Measurements from ENCODE around the gene MRPL36.

Gene MRPL36

DNA sequence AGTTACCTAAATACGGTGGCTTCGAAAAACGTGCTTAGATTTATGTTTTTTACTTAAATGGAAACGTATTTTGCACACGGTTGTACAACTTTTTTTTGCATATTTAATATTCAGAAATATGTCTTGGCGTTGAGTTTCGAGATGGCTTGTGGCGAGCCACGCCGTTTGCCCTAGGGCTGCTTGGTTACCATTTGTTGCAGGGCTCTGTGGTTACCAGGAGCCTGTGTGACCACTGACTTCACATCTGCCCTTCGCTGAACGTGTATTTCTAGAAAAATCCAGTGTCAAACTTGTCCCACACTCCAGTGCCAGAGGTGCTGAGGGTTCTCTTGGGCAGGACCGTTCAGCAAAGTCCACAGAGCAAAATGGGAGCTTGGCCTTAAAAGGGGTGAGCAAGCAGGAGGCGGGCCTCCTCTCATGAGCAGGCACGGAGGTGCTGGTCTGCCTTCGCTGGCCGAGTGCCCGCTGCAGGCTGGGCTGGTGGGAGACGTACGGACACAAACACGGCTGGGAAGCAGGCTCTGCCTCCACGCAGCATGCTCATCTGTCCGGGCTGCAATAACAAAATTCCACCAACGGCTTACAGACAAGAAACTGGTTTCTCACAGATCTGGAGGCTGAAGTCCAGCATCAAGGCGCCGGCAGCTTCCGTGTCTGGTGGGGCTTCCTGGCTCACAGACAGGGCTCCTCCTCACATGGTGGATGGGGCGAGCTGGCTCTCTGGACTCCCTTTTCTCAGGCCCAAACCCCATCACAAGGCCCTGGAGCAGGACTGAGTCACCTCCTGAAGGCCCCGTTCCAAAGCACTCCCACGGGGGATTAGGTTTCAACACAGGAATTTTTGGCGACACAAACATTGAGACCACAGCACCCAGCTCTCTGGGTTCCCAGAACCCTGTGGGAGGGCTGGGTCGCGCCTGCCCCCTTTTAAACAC is 5.4 kb downstream of the MRPL36 start:
- H4K20me1 ChIP-seq (ENCODE audit: insufficient read depth, low read length) = no peaks in the 10 kb centered on the region
- no peaks in the 10 kb centered on the region for H3K9me2 ChIP-seq (replicated peaks; ENCODE audit: insufficient read depth, low read length)
- peak overlapping the region; percentile 94 for H3K4me2 ChIP-seq (ENCODE audit: low read depth, low read length)
- peaks cover 21% of the 10 kb centered on the region for H3K4me1 ChIP-seq (ENCODE audit: low read length)
- 0 out of 2 replicates have a peak overlapping the region, but pooled peaks have one; percentile 62 for H3K9ac ChIP-seq (ENCODE audit: low read length)
- H3K27ac ChIP-seq (ENCODE audit: low read length) = peak overlapping the region; percentile 94
- H3K79me2 ChIP-seq (ENCODE audit: low read length) = peaks cover 26% of the 10 kb centered on the region
- H2AFZ ChIP-seq (ENCODE audit: low read length) = no peak overlapping the region
- TF ChIP-seq EZH2 (optimal IDR thresholded peaks at IDR 0.05; ENCODE audit: low read depth, low read length) (no peak), EZH2phosphoT487 (IDR thresholded peaks at IDR 0.05; ENCODE audit: low read length) (no peak)
- TF ChIP-seq, protein P1, sequence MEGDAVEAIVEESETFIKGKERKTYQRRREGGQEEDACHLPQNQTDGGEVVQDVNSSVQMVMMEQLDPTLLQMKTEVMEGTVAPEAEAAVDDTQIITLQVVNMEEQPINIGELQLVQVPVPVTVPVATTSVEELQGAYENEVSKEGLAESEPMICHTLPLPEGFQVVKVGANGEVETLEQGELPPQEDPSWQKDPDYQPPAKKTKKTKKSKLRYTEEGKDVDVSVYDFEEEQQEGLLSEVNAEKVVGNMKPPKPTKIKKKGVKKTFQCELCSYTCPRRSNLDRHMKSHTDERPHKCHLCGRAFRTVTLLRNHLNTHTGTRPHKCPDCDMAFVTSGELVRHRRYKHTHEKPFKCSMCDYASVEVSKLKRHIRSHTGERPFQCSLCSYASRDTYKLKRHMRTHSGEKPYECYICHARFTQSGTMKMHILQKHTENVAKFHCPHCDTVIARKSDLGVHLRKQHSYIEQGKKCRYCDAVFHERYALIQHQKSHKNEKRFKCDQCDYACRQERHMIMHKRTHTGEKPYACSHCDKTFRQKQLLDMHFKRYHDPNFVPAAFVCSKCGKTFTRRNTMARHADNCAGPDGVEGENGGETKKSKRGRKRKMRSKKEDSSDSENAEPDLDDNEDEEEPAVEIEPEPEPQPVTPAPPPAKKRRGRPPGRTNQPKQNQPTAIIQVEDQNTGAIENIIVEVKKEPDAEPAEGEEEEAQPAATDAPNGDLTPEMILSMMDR (IDR thresholded peaks at IDR 0.05; ENCODE audit: low read length) = no peak
- peak overlapping the region; percentile 51; the same call in 1 of the 2 replicates for H3K4me3 ChIP-seq (ENCODE audit: low read length)
- H3F3A ChIP-seq (ENCODE audit: insufficient read depth, low read length) = peaks cover 26% of the 10 kb centered on the region
- H3K36me3 ChIP-seq (replicated peaks; ENCODE audit: insufficient read depth, low read length) = peaks cover 6% of the 10 kb centered on the region; the same call in 1 of the 2 replicates
- H3K9me3 ChIP-seq (replicated peaks; ENCODE audit: insufficient read depth, low read length) = no peaks in the 10 kb centered on the region
- H3K27me3 ChIP-seq (replicated peaks; ENCODE audit: insufficient read depth, low read length) = no peaks in the 10 kb centered on the region
- peak; percentile 41 for DNase-seq

DNA sequence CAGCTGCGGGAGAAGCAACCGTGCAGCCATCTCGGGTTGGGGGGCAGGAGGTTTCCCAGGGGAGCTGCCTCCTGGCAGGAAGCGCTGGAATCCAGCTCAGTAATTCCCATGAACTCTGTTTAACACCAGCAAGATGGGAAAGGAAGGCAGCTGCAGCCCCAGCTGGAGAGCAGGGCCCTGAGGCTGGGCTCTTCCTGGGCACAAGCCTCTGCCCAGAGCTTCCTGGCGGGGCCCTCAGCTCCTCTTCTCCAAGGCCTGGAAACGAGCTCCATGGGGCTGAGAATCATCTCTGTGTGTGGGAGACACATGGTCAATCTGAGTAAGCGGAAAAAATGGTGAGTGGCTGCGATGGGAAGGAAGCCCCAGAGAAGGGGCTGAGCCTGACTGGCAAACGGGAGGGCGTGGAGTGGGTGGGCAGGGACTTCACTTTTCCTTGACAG is 6.3 kb downstream of the MRPL36 start:
- peak overlapping the region; percentile 94 for H3K27ac ChIP-seq (ENCODE audit: low read length)
- peak overlapping the region; percentile 51 for H3K4me3 ChIP-seq (ENCODE audit: low read length)
- peaks cover 16% of the 10 kb centered on the region for H3K79me2 ChIP-seq (ENCODE audit: low read length)
- DNase-seq = peak; percentile 17
- TF ChIP-seq EZH2phosphoT487 (IDR thresholded peaks at IDR 0.05; ENCODE audit: low read length) = no peak
- TF ChIP-seq, protein P1 (IDR thresholded peaks at IDR 0.05; ENCODE audit: low read length) = no peak
- TF ChIP-seq EZH2 (optimal IDR thresholded peaks at IDR 0.05; ENCODE audit: low read depth, low read length) = no peak
- H4K20me1 ChIP-seq (ENCODE audit: insufficient read depth, low read length) = no peaks in the 10 kb centered on the region
- H3K9me3 ChIP-seq (replicated peaks; ENCODE audit: insufficient read depth, low read length) = no peaks in the 10 kb centered on the region
- peaks cover 21% of the 10 kb centered on the region for H3K4me1 ChIP-seq (ENCODE audit: low read length)
- peaks cover 6% of the 10 kb centered on the region; the same call in 1 of the 2 replicates for H3K36me3 ChIP-seq (replicated peaks; ENCODE audit: insufficient read depth, low read length)
- no peaks in the 10 kb centered on the region for H3K9me2 ChIP-seq (replicated peaks; ENCODE audit: insufficient read depth, low read length)
- H3F3A ChIP-seq (ENCODE audit: insufficient read depth, low read length) = peaks cover 26% of the 10 kb centered on the region
- no peaks in the 10 kb centered on the region for H3K27me3 ChIP-seq (replicated peaks; ENCODE audit: insufficient read depth, low read length)
- H2AFZ ChIP-seq (ENCODE audit: low read length) = peak overlapping the region; percentile 75
- H3K9ac ChIP-seq (ENCODE audit: low read length) = peak overlapping the region; percentile 62
- H3K4me2 ChIP-seq (ENCODE audit: low read depth, low read length) = peak overlapping the region; percentile 94

DNA sequence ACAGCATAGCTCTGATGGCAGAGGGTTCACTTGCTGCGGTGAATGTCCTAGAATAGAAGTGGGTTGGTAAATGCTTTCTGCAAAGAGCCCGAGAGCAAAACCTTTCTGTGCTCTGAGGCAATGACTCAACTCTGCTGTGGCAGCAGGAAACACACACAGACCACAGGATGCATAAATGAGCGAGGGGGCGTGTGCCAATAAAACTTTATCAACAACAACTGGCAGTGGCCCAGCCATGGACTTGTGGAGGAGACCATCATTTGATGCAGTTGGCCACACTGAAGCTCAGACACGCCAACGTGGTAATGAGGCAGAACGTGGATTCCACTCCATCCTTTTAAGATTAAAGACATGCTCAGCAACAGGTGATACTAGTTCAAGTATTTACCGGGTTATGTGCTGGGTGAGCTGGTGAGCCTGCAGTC is 6.8 kb downstream of the MRPL36 start:
- peak overlapping the region; percentile 51 for H3K4me3 ChIP-seq (ENCODE audit: low read length)

More for the DNA sequence above, 6.8 kb downstream of the MRPL36 start:
- no peaks in the 10 kb centered on the region for H3K9me3 ChIP-seq (replicated peaks; ENCODE audit: insufficient read depth, low read length)
- H3K4me2 ChIP-seq (ENCODE audit: low read depth, low read length) = peak overlapping the region; percentile 94
- H4K20me1 ChIP-seq (ENCODE audit: insufficient read depth, low read length) = no peaks in the 10 kb centered on the region
- TF ChIP-seq, protein P1 (IDR thresholded peaks at IDR 0.05; ENCODE audit: low read length) = no peak
- no peak for TF ChIP-seq EZH2phosphoT487 (IDR thresholded peaks at IDR 0.05; ENCODE audit: low read length)
- no peak for TF ChIP-seq EZH2 (optimal IDR thresholded peaks at IDR 0.05; ENCODE audit: low read depth, low read length)
- H3K79me2 ChIP-seq (ENCODE audit: low read length) = peaks cover 12% of the 10 kb centered on the region
- H3F3A ChIP-seq (ENCODE audit: insufficient read depth, low read length) = peaks cover 26% of the 10 kb centered on the region
- peak overlapping the region; percentile 62 for H3K9ac ChIP-seq (ENCODE audit: low read length)
- peaks cover 3% of the 10 kb centered on the region; the same call in 1 of the 2 replicates for H3K36me3 ChIP-seq (replicated peaks; ENCODE audit: insufficient read depth, low read length)
- H2AFZ ChIP-seq (ENCODE audit: low read length) = peak overlapping the region; percentile 75
- peaks cover 21% of the 10 kb centered on the region for H3K4me1 ChIP-seq (ENCODE audit: low read length)
- H3K9me2 ChIP-seq (replicated peaks; ENCODE audit: insufficient read depth, low read length) = no peaks in the 10 kb centered on the region
- H3K27me3 ChIP-seq (replicated peaks; ENCODE audit: insufficient read depth, low read length) = no peaks in the 10 kb centered on the region
- peak; percentile 98 for DNase-seq
- H3K27ac ChIP-seq (ENCODE audit: low read length) = peak overlapping the region; percentile 94
